HCT116 (cell line): ENCODE results near the gene HHIPL1. TPM values are rescaled to one million over a fixed set of nuclear protein-coding genes. Genes with fewer than 3 reads are reported as not detected.

Experiments used
- ATAC-seq: fragments of 200-7000 bp; cut with Tn5 transposase; 2 replicates; pipeline ENCODE4 v1.9.1; 2020; ENCODE audit warnings: mild to moderate bottlenecking, moderate library complexity
- BruUV-seq: library from RNA; stranded (reverse); fragments of 400-500 nt; replicated peaks from 2 replicates; lab custom pipeline; 2021; lab: Mats Ljungman, UMichigan
- CTCF ChIA-PET: fragments of 300-600 bp; sonication (Branson Sonifier 250); formaldehyde crosslinking; loops from one replicate; lab custom pipeline; 2021; ENCODE audit warnings: antibody characterized with exemption; lab: Charles Lee
- POLR2A ChIA-PET: fragments of 300-600, 350-600 bp; sonication (Branson Sonifier 250); formaldehyde crosslinking; loops from one replicate; lab custom pipeline; 2021; ENCODE audit warnings: antibody characterized with exemption; lab: Charles Lee
- RAD21 ChIA-PET, 2 experiments: fragments of 300-600 bp; sonication (Branson Sonifier 250); formaldehyde crosslinking; loops; one replicate each; lab custom pipeline; 2023; ENCODE audit warnings: low total read pairs in 2 of 2; ENCODE audit not compliant: uncharacterized antibody in 2 of 2, unreplicated experiment in 2 of 2, low non-redundant PET in 1 of 2; lab: Charles Lee
- DNase-seq: peaks from one replicate; pipeline ENCODE4 v3.0.0-alpha.2; 2010; ENCODE audit warnings: low read depth, low spot score
- H2AFZ ChIP-seq: fragments of 200-600 bp; shearing (Covaris generic), sonication (generic); 2 replicates; pipeline ENCODE4 v1.6.1; 2017; ENCODE audit warnings: low read depth, mixed run types, mixed read lengths, antibody characterized with exemption, low read length; ENCODE audit not compliant: poor library complexity, severe bottlenecking
- H3K27ac ChIP-seq: 2 replicates; pipeline ENCODE4 v1.5.1; 2012; ENCODE audit warnings: low read depth, low read length
- H3K27me3 ChIP-seq: fragments of 200-600 bp; sonication (generic); 2 replicates; pipeline ENCODE4 v1.6.1; 2016; ENCODE audit warnings: mixed run types, low read length, mixed read lengths; ENCODE audit not compliant: insufficient read depth
- H3K36me3 ChIP-seq, 2 experiments: fragments of 200-500 bp in 1 of 2; fragments of 200-600 bp in 1 of 2; sonication (Bioruptor generic) in 1 of 2; sonication (generic) in 1 of 2; 2 replicates each; pipeline versions ENCODE4 v1.5.1 to v1.6.1; 2014 to 2016; ENCODE audit warnings: low read length in 2 of 2, inconsistent platforms in 1 of 2, mixed read lengths in 1 of 2, mixed run types in 1 of 2; ENCODE audit not compliant: insufficient read depth in 2 of 2, control insufficient read depth in 1 of 2
- H3K4me1 ChIP-seq, 2 experiments: fragments of 200-600 bp in 1 of 2; sonication (generic) in 1 of 2; 2 replicates each; pipeline versions ENCODE4 v1.5.1 to v1.6.1; 2012 to 2017; ENCODE audit warnings: low read length in 2 of 2, inconsistent platforms in 1 of 2, mild to moderate bottlenecking in 1 of 2, mixed read lengths in 1 of 2, mixed run types in 1 of 2, moderate library complexity in 1 of 2; ENCODE audit not compliant: insufficient read depth in 2 of 2, control insufficient read depth in 1 of 2
- H3K4me2 ChIP-seq: fragments of 200-600 bp; sonication (generic); 2 replicates; pipeline ENCODE4 v1.6.1; 2017; ENCODE audit warnings: mixed run types, low read length, mixed read lengths
- H3K4me3 ChIP-seq, 2 experiments: fragments of 200-600 bp in 1 of 2; sonication (generic) in 1 of 2; replicated peaks in 1 of 2; 2 replicates each; pipeline ENCODE4 v1.5.1; 2011 to 2016; ENCODE audit warnings: low read length in 2 of 2, control low read depth in 1 of 2, low read depth in 1 of 2, mild to moderate bottlenecking in 1 of 2, mixed read lengths in 1 of 2, mixed run types in 1 of 2
- H3K79me2 ChIP-seq: fragments of 200-600 bp; sonication (generic); 2 replicates; pipeline ENCODE4 v1.6.1; 2017; ENCODE audit warnings: mild to moderate bottlenecking, mixed run types, low read length, moderate library complexity, mixed read lengths; ENCODE audit not compliant: insufficient read depth
- H3K9ac ChIP-seq: fragments of 200-600 bp; sonication (generic); 2 replicates; pipeline ENCODE4 v1.6.1; 2016; ENCODE audit warnings: low read length, mixed read lengths
- H3K9me2 ChIP-seq: fragments of 200-600 bp; sonication (generic), shearing (Covaris generic); 2 replicates; pipeline ENCODE4 v1.6.1; 2017; ENCODE audit warnings: mixed run types, mild to moderate bottlenecking, moderate library complexity; ENCODE audit not compliant: insufficient read depth
- H3K9me3 ChIP-seq, 2 experiments: fragments of 200-500 bp in 1 of 2; fragments of 200-600 bp in 1 of 2; sonication (Bioruptor generic) in 1 of 2; sonication (generic) in 1 of 2; 2 replicates each; pipeline ENCODE4 v1.6.1; 2014 to 2017; ENCODE audit warnings: low read length in 2 of 2, mixed read lengths in 2 of 2, inconsistent platforms in 1 of 2, low read depth in 1 of 2, mild to moderate bottlenecking in 1 of 2, mixed run types in 1 of 2, moderate library complexity in 1 of 2; ENCODE audit not compliant: control insufficient read depth in 1 of 2, insufficient read depth in 1 of 2
- H4K20me1 ChIP-seq: fragments of 200-600 bp; sonication (generic), shearing (Covaris generic); 2 replicates; pipeline ENCODE4 v1.6.1; 2017; ENCODE audit warnings: mixed run types, mild to moderate bottlenecking, moderate library complexity; ENCODE audit not compliant: insufficient read depth
- CBX3 ChIP-seq: IDR thresholded peaks from 2 replicates; pipeline ENCODE4 v1.6.1; 2012; ENCODE audit warnings: low read depth
- CTCF ChIP-seq, 3 experiments: fragments of 200-600 bp in 1 of 3; sonication (generic) in 1 of 3; IDR thresholded peaks in 2 of 3; conservative IDR thresholded peaks in 1 of 3; 2 replicates each; pipeline ENCODE4 v1.5.1; 2012 to 2017; ENCODE audit warnings: low read depth in 2 of 3, low read length in 2 of 3, antibody characterized with exemption in 1 of 3, borderline replicate concordance in 1 of 3, control low read depth in 1 of 3, mild to moderate bottlenecking in 1 of 3, mixed read lengths in 1 of 3, mixed run types in 1 of 3, moderate library complexity in 1 of 3; ENCODE audit not compliant: insufficient read depth in 1 of 3
- EGR1 ChIP-seq: IDR thresholded peaks from 2 replicates; pipeline ENCODE4 v1.6.1; 2012; ENCODE audit warnings: low read depth
- ELF1 ChIP-seq: IDR thresholded peaks from 2 replicates; pipeline ENCODE4 v1.6.1; 2012; ENCODE audit warnings: low read depth, borderline replicate concordance
- EZH2 ChIP-seq: fragments of 200-600 bp; sonication (generic); IDR thresholded peaks from 2 replicates; pipeline ENCODE4 v1.6.1; 2017; ENCODE audit warnings: antibody characterized with exemption, mixed run types
- EZH2phosphoT487 ChIP-seq: fragments of 200-600 bp; IDR thresholded peaks from 2 replicates; pipeline ENCODE4 v1.6.1; 2018; ENCODE audit warnings: antibody characterized with exemption, borderline replicate concordance
- RAD21 ChIP-seq: IDR thresholded peaks from 2 replicates; pipeline ENCODE4 v1.6.1; 2012; ENCODE audit warnings: low read depth, mild to moderate bottlenecking
- SIN3A ChIP-seq: IDR thresholded peaks from 2 replicates; pipeline ENCODE4 v1.6.1; 2012; ENCODE audit warnings: low read depth
- SP1 ChIP-seq: IDR thresholded peaks from 2 replicates; pipeline ENCODE4 v1.6.1; 2012; ENCODE audit warnings: low read depth
- SRF ChIP-seq: IDR thresholded peaks from 2 replicates; pipeline ENCODE4 v1.6.1; 2012; ENCODE audit warnings: low read depth
- TCF7L2 ChIP-seq: IDR thresholded peaks from 2 replicates; pipeline ENCODE4 v1.7.0; 2011; ENCODE audit warnings: borderline replicate concordance, inconsistent platforms; ENCODE audit not compliant: insufficient read depth, insufficient read length; ENCODE audit errors: extremely low read depth
- ZNF274 ChIP-seq: fragments of 200-500 bp; sonication (Bioruptor generic); IDR thresholded peaks from 2 replicates; pipeline ENCODE4 v1.6.1; 2014; ENCODE audit warnings: mild to moderate bottlenecking, low read depth, low read length, inconsistent platforms
- intact Hi-C: fragments of 100-400 bp; cut with micrococcal nuclease; formaldehyde crosslinking; loops from 2 replicates; pipeline ENCODE4 v1.10.0; 2022
- total RNA-seq: library from RNA; stranded (reverse); gene quantifications from one replicate; pipeline ENCODE4 v1.2.1, GENCODE V29; 2021; ENCODE audit not compliant: unreplicated experiment

HHIPL1 gene
- total RNA-seq, 1 experiment from 2014 or later = not detected

GRCh38 chr14:99667821-99668220 is 22.9 kb downstream of the HHIPL1 start:
- no TSS peak for BruUV-seq
- CTCF ChIA-PET = interaction anchor here (1.6 to 1.9 kb wide), 2 partner anchors 16 to 20 kb away, joined by 5 read pairs; partner anchors contain the start of gene CYP46A1
- Histone ChIP-seq H3K4me3 (no peak overlapping the region), H2AFZ (no peak overlapping the region), H3K27me3 (no peaks in the 10 kb centered on the region), H4K20me1 (no peaks in the 10 kb centered on the region), H3K9me3 (no peaks in the 10 kb centered on the region), H3K36me3 (no peaks in the 10 kb centered on the region), H3K9me2 (no peaks in the 10 kb centered on the region), H3K27ac (no peak overlapping the region), H3K9ac (no peak overlapping the region), H3K79me2 (no peaks in the 10 kb centered on the region), H3K4me2 (no peak overlapping the region), H3K4me1 (no peaks in the 10 kb centered on the region)
- POLR2A ChIA-PET = no interaction called here
- intact Hi-C loops = no loop called here
- TF ChIP-seq ELF1 (no peak), EGR1 (no peak), SIN3A (no peak), ZNF274 (no peak), SRF (no peak), SP1 (no peak), RAD21 (no peak), EZH2 (no peak), TCF7L2 (no peak), CTCF (IDR thresholded peaks at IDR 0.05 in 2 of 3, conservative IDR thresholded peaks at IDR 0.05 in 1 of 3; ENCODE audit: borderline replicate concordance in 1 of 3, insufficient read depth in 1 of 3, low read depth in 2 of 3, low read length in 2 of 3) (no peak), CBX3 (no peak), EZH2phosphoT487 (no peak)
- ATAC-seq (no peak), DNase-seq (no peak)
- RAD21 ChIA-PET = no interaction called here
